ENCODE data around the gene ATP8B1.

The ATP8B1 gene

DNA sequence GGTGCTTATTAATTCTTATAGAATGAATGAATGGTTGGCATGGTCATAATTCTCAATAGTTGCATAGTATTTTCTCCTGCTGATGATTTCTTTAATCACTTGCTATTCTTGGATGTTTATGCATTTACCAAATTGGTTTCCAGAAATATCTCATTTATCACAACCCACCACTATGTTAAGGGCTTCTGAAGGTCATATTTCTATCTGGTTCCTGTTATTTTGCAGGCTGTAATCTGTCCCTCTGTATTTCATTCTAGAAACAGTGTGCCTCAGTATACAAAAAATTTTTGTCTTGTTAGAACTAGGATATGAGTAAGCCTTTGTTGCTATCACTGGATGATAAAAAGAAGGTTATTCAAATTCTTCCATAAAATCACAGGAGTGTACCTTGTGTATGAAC lies 6.1 kb upstream of the ATP8B1 start:
- TF ChIP-seq, protein P1, sequence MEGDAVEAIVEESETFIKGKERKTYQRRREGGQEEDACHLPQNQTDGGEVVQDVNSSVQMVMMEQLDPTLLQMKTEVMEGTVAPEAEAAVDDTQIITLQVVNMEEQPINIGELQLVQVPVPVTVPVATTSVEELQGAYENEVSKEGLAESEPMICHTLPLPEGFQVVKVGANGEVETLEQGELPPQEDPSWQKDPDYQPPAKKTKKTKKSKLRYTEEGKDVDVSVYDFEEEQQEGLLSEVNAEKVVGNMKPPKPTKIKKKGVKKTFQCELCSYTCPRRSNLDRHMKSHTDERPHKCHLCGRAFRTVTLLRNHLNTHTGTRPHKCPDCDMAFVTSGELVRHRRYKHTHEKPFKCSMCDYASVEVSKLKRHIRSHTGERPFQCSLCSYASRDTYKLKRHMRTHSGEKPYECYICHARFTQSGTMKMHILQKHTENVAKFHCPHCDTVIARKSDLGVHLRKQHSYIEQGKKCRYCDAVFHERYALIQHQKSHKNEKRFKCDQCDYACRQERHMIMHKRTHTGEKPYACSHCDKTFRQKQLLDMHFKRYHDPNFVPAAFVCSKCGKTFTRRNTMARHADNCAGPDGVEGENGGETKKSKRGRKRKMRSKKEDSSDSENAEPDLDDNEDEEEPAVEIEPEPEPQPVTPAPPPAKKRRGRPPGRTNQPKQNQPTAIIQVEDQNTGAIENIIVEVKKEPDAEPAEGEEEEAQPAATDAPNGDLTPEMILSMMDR (IDR thresholded peaks at IDR 0.05; ENCODE audit: insufficient read depth, low read depth, low read length, missing control alignments), result no peak
- no peak overlapping the region for H3K4me3 ChIP-seq (ENCODE audit: low read depth, low read length)
- DNase-seq (ENCODE audit: low read depth), result no peak

DNA sequence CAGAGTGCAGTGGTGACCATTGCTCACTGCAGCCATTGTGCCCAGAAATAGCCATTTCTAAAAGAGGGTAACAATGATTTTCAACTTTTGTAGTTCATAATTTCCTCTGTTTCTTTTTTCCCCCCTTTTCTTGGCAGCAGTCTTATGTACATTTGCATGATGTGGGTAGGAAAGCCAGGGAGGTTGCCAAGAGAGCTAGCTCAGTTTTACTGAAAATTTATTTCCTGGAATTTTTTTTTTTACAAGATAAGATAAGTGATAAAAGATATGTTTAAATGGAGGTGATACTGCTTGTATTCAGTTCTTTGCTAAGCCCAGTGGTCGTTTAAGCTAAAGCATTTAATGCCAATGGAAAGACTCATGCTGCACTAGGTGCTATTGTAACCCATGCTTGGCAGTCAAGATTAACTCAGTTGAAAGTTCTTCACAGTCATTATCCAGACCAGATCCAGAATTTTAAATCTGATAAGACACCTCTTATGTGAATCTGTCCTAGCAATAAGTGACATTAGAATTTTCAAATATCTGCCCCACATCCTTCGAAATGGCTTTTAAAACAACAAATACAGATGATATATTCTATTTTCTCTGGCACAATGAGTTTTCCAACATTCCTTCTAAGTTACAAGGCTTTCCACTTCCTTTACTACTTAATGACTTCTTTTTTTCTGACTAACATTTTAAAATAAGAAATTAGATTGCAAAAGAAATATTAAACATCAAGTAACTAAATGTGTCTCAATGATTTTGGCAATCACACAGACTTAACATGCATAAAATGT lies 4.4 kb upstream of the ATP8B1 start:
- DNase-seq (ENCODE audit: low read depth), result no peak
- TF ChIP-seq, protein P1 (IDR thresholded peaks at IDR 0.05; ENCODE audit: insufficient read depth, low read depth, low read length, missing control alignments), result no peak
- no peak overlapping the region for H3K4me3 ChIP-seq (ENCODE audit: low read depth, low read length)

- DNase-seq (ENCODE audit: low read depth), result no peak
- H3K4me3 ChIP-seq (ENCODE audit: low read depth, low read length), result no peak overlapping the region
- TF ChIP-seq, protein P1 (IDR thresholded peaks at IDR 0.05; ENCODE audit: insufficient read depth, low read depth, low read length, missing control alignments), result no peak
Observed at GRCh38 chr18:57806978-57807285, 3.8 kb upstream of the ATP8B1 start.

GRCh38 chr18:57806201-57806977 lies 3.3 kb upstream of the ATP8B1 start:
- DNase-seq (ENCODE audit: low read depth), result no peak
- TF ChIP-seq, protein P1 (IDR thresholded peaks at IDR 0.05; ENCODE audit: insufficient read depth, low read depth, low read length, missing control alignments), result no peak
- no peak overlapping the region for H3K4me3 ChIP-seq (ENCODE audit: low read depth, low read length)

DNA sequence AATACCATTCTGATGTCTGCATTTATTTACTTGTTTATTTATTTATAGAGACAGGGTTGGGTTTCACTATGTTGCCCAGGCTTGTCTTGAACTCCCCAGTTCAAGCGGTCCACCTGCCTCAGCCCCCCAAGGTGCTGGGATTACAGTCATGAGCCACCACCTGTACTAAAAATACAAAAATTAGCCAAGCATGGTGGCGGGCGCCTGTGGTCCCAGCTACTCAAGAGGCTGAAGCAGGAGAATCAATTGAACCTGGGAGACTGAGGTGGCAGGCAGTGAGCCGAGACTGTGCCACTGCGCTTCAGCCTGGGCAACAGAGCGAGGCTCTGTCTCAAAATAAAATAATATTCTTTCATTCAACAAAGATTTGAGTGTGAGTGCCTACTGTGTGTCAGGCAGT lies 2.0 kb upstream of the ATP8B1 start:
- TF ChIP-seq, protein P1 (IDR thresholded peaks at IDR 0.05; ENCODE audit: insufficient read depth, low read depth, low read length, missing control alignments), result no peak
- H3K4me3 ChIP-seq (ENCODE audit: low read depth, low read length), result no peak overlapping the region
- no peak for DNase-seq (ENCODE audit: low read depth)

DNA sequence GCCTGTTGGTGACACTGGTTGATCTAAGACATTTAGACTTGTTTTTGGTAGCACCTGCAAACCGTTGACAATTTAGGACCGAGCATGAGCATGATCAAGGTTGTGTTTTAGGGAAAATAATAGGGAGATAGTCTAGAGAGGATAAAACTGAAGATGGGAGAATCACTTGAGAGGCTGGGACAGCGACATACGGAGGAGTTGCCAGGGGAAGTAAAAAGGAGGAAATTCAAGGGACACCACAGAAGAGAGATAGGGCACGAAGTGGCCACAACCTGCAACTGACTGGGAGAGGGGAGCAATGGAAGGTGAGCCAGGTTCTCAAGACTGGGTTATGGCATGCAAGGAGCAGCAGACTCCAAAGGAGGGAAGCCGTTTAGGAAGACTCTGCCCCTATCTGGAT lies 1.4 kb upstream of the ATP8B1 start:
- TF ChIP-seq, protein P1 (IDR thresholded peaks at IDR 0.05; ENCODE audit: insufficient read depth, low read depth, low read length, missing control alignments), result no peak
- DNase-seq (ENCODE audit: low read depth), result no peak
- H3K4me3 ChIP-seq (ENCODE audit: low read depth, low read length), result no peak overlapping the region
